GM18526 (cell line): ENCODE data around the gene ABCB8.

Experiments
- POLR2A ChIP-seq: IDR thresholded peaks from 3 replicates; pipeline ENCODE4 v1.6.1; 2011; ENCODE audit not compliant: insufficient read length; ENCODE audit errors: extremely low read depth

The ABCB8 gene

GRCh38 chr7:150994141-150994837 lies 34.0 kb upstream of the ABCB8 start:
- TF ChIP-seq POLR2A, result no peak

GRCh38 chr7:150994838-150995510 lies 33.3 kb upstream of the ABCB8 start:
- TF ChIP-seq POLR2A, result no peak

- TF ChIP-seq POLR2A, result no peak
These were observed 31.7 kb upstream of the ABCB8 start for GRCh38 chr7:150996376-150997074.

GRCh38 chr7:150997075-150997511 lies 31.2 kb upstream of the ABCB8 start:
- TF ChIP-seq POLR2A, result no peak

GRCh38 chr7:150997817-150998216 lies 30.4 kb upstream of the ABCB8 start:
- no peak for TF ChIP-seq POLR2A

- no peak for TF ChIP-seq POLR2A
These were observed 29.9 kb upstream of the ABCB8 start for GRCh38 chr7:150998341-150998740.

- TF ChIP-seq POLR2A, result no peak
These were observed 29.2 kb upstream of the ABCB8 start for GRCh38 chr7:150999001-150999400.

GRCh38 chr7:150999497-151000230 lies 28.6 kb upstream of the ABCB8 start:
- no peak for TF ChIP-seq POLR2A

GRCh38 chr7:151000897-151001495 lies 27.3 kb upstream of the ABCB8 start:
- TF ChIP-seq POLR2A, result no peak

- no peak for TF ChIP-seq POLR2A
These were observed 26.7 kb upstream of the ABCB8 start for GRCh38 chr7:151001546-151001945.

- TF ChIP-seq POLR2A, result no peak
These were observed 24.7 kb upstream of the ABCB8 start for GRCh38 chr7:151003572-151003971.

GRCh38 chr7:151005566-151005965 lies 22.7 kb upstream of the ABCB8 start:
- TF ChIP-seq POLR2A, result no peak

GRCh38 chr7:151006590-151007300 lies 21.5 kb upstream of the ABCB8 start:
- no peak for TF ChIP-seq POLR2A

- TF ChIP-seq POLR2A, result no peak
These were observed 20.8 kb upstream of the ABCB8 start for GRCh38 chr7:151007469-151007898.
